Fibroblast of lung (primary cell): ENCODE measurements around the gene MRI1. TPM values are rescaled to one million over a fixed set of nuclear protein-coding genes. Genes with fewer than 3 reads are reported as not detected.

Experiments
- DNase-seq, 2 donors: peaks; one replicate each; pipeline versions ENCODE4 v3.0.0 to v3.0.0-alpha.2; 2010; ENCODE audit warnings: low read depth in 2 of 2
- H2AFZ ChIP-seq: 2 replicates; pipeline ENCODE4 v1.5.1; 2012; ENCODE audit warnings: low read length, control low read depth, inconsistent platforms
- H3K27ac ChIP-seq: 2 replicates; pipeline ENCODE4 v1.5.1; 2011; ENCODE audit warnings: low read length, control low read depth; ENCODE audit not compliant: insufficient read depth
- H3K27me3 ChIP-seq: 2 replicates; pipeline ENCODE4 v1.5.1; 2011; ENCODE audit warnings: mild to moderate bottlenecking, low read length; ENCODE audit not compliant: control insufficient read depth, insufficient read depth
- H3K36me3 ChIP-seq: 2 replicates; pipeline ENCODE4 v1.5.1; 2011; ENCODE audit warnings: low read length; ENCODE audit not compliant: control insufficient read depth, insufficient read depth
- H3K4me1 ChIP-seq: 2 replicates; pipeline ENCODE4 v1.5.1; 2011; ENCODE audit warnings: low read length; ENCODE audit not compliant: control insufficient read depth, insufficient read depth; ENCODE audit errors: extremely low read depth
- H3K4me2 ChIP-seq: 2 replicates; pipeline ENCODE4 v1.5.1; 2011; ENCODE audit warnings: low read length, control low read depth; ENCODE audit not compliant: insufficient read depth; ENCODE audit errors: extremely low read depth
- H3K4me3 ChIP-seq, 4 experiments: fragments of 200-600 bp in 1 of 4; sonication (generic) in 1 of 4; replicated peaks in 1 of 4; 2 replicates each; pipeline ENCODE4 v1.5.1; 2011 to 2016; ENCODE audit warnings: low read length in 4 of 4, low read depth in 3 of 4, mild to moderate bottlenecking in 3 of 4, control low read depth in 2 of 4, inconsistent platforms in 1 of 4, mixed read lengths in 1 of 4; ENCODE audit not compliant: insufficient read depth in 1 of 4; ENCODE audit errors: control extremely low read depth in 1 of 4
- H3K79me2 ChIP-seq: 2 replicates; pipeline ENCODE4 v1.5.1; 2012; ENCODE audit warnings: mild to moderate bottlenecking, low read length, inconsistent platforms; ENCODE audit not compliant: control insufficient read depth, insufficient read depth
- H3K9ac ChIP-seq: 2 replicates; pipeline ENCODE4 v1.5.1; 2011; ENCODE audit warnings: mild to moderate bottlenecking, low read length, control low read depth; ENCODE audit not compliant: insufficient read depth
- H3K9me3 ChIP-seq: 2 replicates; pipeline ENCODE4 v1.5.1; 2012; ENCODE audit warnings: low read depth, low read length; ENCODE audit not compliant: control insufficient read depth, insufficient read depth
- H4K20me1 ChIP-seq: 2 replicates; pipeline ENCODE4 v1.5.1; 2011; ENCODE audit warnings: low read length; ENCODE audit not compliant: control insufficient read depth, insufficient read depth; ENCODE audit errors: extremely low read depth
- CTCF ChIP-seq, 2 donors: IDR thresholded peaks in 1 of 2; conservative IDR thresholded peaks in 1 of 2; 1 replicate in 1 of 2; 2 replicates in 1 of 2; pipeline ENCODE4 v1.5.1; 2011 to 2012; ENCODE audit warnings: low read length in 2 of 2, control low read depth in 1 of 2, inconsistent platforms in 1 of 2, low read depth in 1 of 2, mild to moderate bottlenecking in 1 of 2
- EZH2 ChIP-seq: IDR thresholded peaks from 2 replicates; pipeline ENCODE4 v1.5.1; 2012; ENCODE audit warnings: low read length, control low read depth, mild to moderate bottlenecking; ENCODE audit errors: missing control alignments
- polyA plus RNA-seq, 2 donors: library from polyadenylated mRNA; depleted of rRNA in 1 of 2; stranded (reverse) in 1 of 2; unstranded in 1 of 2; fragments of >200 nt; gene quantifications; 2 replicates each; pipeline ENCODE4 v1.2.1, GENCODE V29; 2011 to 2012; ENCODE audit warnings: missing spikeins in 1 of 2
- total RNA-seq: library from RNA; depleted of rRNA; stranded (reverse); fragments of >200 nt; gene quantifications from 2 replicates; pipeline ENCODE4 v1.2.1, GENCODE V29; 2014

Gene MRI1
- total and polyA plus RNA-seq, 2 donors (not counting 1 experiment from before 2014, with no cell fraction given) = 17.1 to 17.7 TPM

DNA sequence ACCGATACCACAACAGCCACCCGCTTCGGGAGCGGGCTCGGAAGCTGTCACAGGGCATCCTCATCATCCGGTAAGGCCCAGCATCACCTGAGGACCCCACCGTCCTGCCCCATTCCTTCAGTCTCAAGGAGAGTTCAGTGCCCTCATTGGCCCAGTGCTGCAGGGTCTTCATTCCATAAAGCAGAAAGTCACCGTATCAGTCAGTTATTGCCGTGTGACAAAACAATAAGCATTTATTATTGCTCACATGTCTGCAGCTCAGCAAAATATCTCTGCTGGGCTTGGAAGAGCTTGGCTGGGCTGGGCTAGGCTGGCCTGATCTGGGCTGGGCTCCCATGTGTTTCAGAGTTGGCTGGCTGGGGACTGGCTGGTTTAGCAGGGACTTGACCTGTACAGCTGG, 8.1 kb upstream of the MRI1 start:
- no peaks in the 10 kb centered on the region for H3K4me1 ChIP-seq
- TF ChIP-seq CTCF (conservative IDR thresholded peaks at IDR 0.05 in 1 of 2, IDR thresholded peaks at IDR 0.05 in 1 of 2; ENCODE audit: low read depth in 1 of 2, low read length in 2 of 2) (no peak), EZH2 (no peak)
- H3K4me2 ChIP-seq = no peak overlapping the region
- H3K4me3 ChIP-seq = no peak overlapping the region
- H3K9ac ChIP-seq = no peak overlapping the region
- no peak overlapping the region for H2AFZ ChIP-seq
- no peaks in the 10 kb centered on the region for H3K9me3 ChIP-seq
- H3K36me3 ChIP-seq = peaks cover 39% of the 10 kb centered on the region
- DNase-seq = no peak
- peaks cover 3% of the 10 kb centered on the region for H3K79me2 ChIP-seq
- H3K27me3 ChIP-seq = no peaks in the 10 kb centered on the region
- no peak overlapping the region for H3K27ac ChIP-seq
- no peaks in the 10 kb centered on the region for H4K20me1 ChIP-seq

- Histone ChIP-seq H3K9me3 (no peaks in the 10 kb centered on the region), H3K27ac (no peak overlapping the region), H3K79me2 (no peaks in the 10 kb centered on the region), H3K9ac (no peak overlapping the region), H4K20me1 (no peaks in the 10 kb centered on the region), H3K4me2 (no peak overlapping the region), H2AFZ (no peak overlapping the region), H3K36me3 (peaks cover 36% of the 10 kb centered on the region), H3K4me3 (no peak overlapping the region), H3K27me3 (no peaks in the 10 kb centered on the region), H3K4me1 (no peaks in the 10 kb centered on the region)
- TF ChIP-seq EZH2 = no peak
- no peak for TF ChIP-seq CTCF (conservative IDR thresholded peaks at IDR 0.05 in 1 of 2, IDR thresholded peaks at IDR 0.05 in 1 of 2; ENCODE audit: low read depth in 1 of 2, low read length in 2 of 2)
- DNase-seq = no peak
Measured at GRCh38 chr19:13757805-13758772, 6.2 kb upstream of the MRI1 start.

GRCh38 chr19:13758795-13759194, 5.5 kb upstream of the MRI1 start:
- no peak for DNase-seq
- no peak overlapping the region for H3K4me2 ChIP-seq
- H3K79me2 ChIP-seq = no peaks in the 10 kb centered on the region
- no peak overlapping the region for H3K9ac ChIP-seq
- H2AFZ ChIP-seq = no peak overlapping the region
- TF ChIP-seq EZH2 (no peak), CTCF (conservative IDR thresholded peaks at IDR 0.05 in 1 of 2, IDR thresholded peaks at IDR 0.05 in 1 of 2; ENCODE audit: low read depth in 1 of 2, low read length in 2 of 2) (no peak)
- no peaks in the 10 kb centered on the region for H4K20me1 ChIP-seq
- no peaks in the 10 kb centered on the region for H3K4me1 ChIP-seq
- no peak overlapping the region for H3K4me3 ChIP-seq
- H3K27ac ChIP-seq = no peak overlapping the region
- no peaks in the 10 kb centered on the region for H3K9me3 ChIP-seq
- peaks cover 38% of the 10 kb centered on the region for H3K36me3 ChIP-seq
- no peaks in the 10 kb centered on the region for H3K27me3 ChIP-seq
